ENCODE measurements around the gene SMARCC2. TPM values are rescaled to one million over a fixed set of nuclear protein-coding genes. Genes with fewer than 3 reads are reported as not detected.
A peak's percentile ranks its signal among the peaks of the same experiment; 100 is the strongest.

The SMARCC2 gene
- total RNA-seq, 1 experiment from 2014 or later: 129 TPM

- Histone ChIP-seq H3K27me3 (ENCODE audit: control insufficient read depth, insufficient read depth, low read length) (no peaks in the 10 kb centered on the region), H3K27ac (ENCODE audit: low read length) (no peak overlapping the region), H3K4me3 (ENCODE audit: low read depth in 2 of 2, low read length in 2 of 2) (no peak overlapping the region), H3K36me3 (ENCODE audit: control insufficient read depth, insufficient read depth, low read length) (peaks cover 25% of the 10 kb centered on the region), H3K9me3 (ENCODE audit: control insufficient read depth, insufficient read depth, low read depth, low read length) (no peaks in the 10 kb centered on the region), H3K4me1 (ENCODE audit: control insufficient read depth, insufficient read depth, low read length) (no peaks in the 10 kb centered on the region)
- no peak for ATAC-seq
- no peak for DNase-seq (ENCODE audit: low read depth, low spot score)
- no peak for TF ChIP-seq TCF7L2 (IDR thresholded peaks at IDR 0.05; ENCODE audit: low read depth, low read length)
- TF ChIP-seq, protein P1, sequence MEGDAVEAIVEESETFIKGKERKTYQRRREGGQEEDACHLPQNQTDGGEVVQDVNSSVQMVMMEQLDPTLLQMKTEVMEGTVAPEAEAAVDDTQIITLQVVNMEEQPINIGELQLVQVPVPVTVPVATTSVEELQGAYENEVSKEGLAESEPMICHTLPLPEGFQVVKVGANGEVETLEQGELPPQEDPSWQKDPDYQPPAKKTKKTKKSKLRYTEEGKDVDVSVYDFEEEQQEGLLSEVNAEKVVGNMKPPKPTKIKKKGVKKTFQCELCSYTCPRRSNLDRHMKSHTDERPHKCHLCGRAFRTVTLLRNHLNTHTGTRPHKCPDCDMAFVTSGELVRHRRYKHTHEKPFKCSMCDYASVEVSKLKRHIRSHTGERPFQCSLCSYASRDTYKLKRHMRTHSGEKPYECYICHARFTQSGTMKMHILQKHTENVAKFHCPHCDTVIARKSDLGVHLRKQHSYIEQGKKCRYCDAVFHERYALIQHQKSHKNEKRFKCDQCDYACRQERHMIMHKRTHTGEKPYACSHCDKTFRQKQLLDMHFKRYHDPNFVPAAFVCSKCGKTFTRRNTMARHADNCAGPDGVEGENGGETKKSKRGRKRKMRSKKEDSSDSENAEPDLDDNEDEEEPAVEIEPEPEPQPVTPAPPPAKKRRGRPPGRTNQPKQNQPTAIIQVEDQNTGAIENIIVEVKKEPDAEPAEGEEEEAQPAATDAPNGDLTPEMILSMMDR (IDR thresholded peaks at IDR 0.05): no peak
- TF ChIP-seq, protein P2, sequence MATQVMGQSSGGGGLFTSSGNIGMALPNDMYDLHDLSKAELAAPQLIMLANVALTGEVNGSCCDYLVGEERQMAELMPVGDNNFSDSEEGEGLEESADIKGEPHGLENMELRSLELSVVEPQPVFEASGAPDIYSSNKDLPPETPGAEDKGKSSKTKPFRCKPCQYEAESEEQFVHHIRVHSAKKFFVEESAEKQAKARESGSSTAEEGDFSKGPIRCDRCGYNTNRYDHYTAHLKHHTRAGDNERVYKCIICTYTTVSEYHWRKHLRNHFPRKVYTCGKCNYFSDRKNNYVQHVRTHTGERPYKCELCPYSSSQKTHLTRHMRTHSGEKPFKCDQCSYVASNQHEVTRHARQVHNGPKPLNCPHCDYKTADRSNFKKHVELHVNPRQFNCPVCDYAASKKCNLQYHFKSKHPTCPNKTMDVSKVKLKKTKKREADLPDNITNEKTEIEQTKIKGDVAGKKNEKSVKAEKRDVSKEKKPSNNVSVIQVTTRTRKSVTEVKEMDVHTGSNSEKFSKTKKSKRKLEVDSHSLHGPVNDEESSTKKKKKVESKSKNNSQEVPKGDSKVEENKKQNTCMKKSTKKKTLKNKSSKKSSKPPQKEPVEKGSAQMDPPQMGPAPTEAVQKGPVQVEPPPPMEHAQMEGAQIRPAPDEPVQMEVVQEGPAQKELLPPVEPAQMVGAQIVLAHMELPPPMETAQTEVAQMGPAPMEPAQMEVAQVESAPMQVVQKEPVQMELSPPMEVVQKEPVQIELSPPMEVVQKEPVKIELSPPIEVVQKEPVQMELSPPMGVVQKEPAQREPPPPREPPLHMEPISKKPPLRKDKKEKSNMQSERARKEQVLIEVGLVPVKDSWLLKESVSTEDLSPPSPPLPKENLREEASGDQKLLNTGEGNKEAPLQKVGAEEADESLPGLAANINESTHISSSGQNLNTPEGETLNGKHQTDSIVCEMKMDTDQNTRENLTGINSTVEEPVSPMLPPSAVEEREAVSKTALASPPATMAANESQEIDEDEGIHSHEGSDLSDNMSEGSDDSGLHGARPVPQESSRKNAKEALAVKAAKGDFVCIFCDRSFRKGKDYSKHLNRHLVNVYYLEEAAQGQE (IDR thresholded peaks at IDR 0.05; ENCODE audit: insufficient read depth in 1 of 2, low read depth in 2 of 2, low read length in 1 of 2): no peak
- no peak for TF ChIP-seq SIN3A (IDR thresholded peaks at IDR 0.05; ENCODE audit: borderline replicate concordance, insufficient read depth, low read depth, low read length)
- no peak for TF ChIP-seq POLR2AphosphoS5 (IDR thresholded peaks at IDR 0.05; ENCODE audit: low read depth, low read length)
- ChIA-PET CTCF (interaction anchor here (0.7 to 0.9 kb wide), 2 partner anchors 19 to 36 kb away, joined by 3 to 4 read pairs; partner anchors contain the start of gene SMARCC2), POLR2A (interaction anchor here (0.6 kb wide), 1 partner anchor 57 kb away, joined by 3 read pairs; no protein-coding TSS in a partner anchor)
- BruUV-seq (replicated peaks): no TSS peak
- intact Hi-C loops (cut with micrococcal nuclease; ENCODE audit: unreplicated experiment): no loop called here
- in situ Hi-C loops (cut with HindIII; ENCODE audit: low pct_unique_long_range_greater_than_20kb, low sequenced_read_pairs): no loop called here
Observed at GRCh38 chr12:56208006-56208405, 18.7 kb upstream of the SMARCC2 start.

- no peak overlapping the region for H3K4me3 ChIP-seq (ENCODE audit: low read depth in 2 of 2, low read length in 2 of 2)
- intact Hi-C loops (cut with micrococcal nuclease; ENCODE audit: unreplicated experiment): no loop called here
- in situ Hi-C loops (cut with HindIII; ENCODE audit: low pct_unique_long_range_greater_than_20kb, low sequenced_read_pairs): no loop called here
- H3K36me3 ChIP-seq (ENCODE audit: control insufficient read depth, insufficient read depth, low read length): peaks cover 15% of the 10 kb centered on the region
- ChIA-PET CTCF (interaction anchor here (0.9 to 1.2 kb wide), 5 partner anchors 13 to 176 kb away, joined by 3 to 9 read pairs (median 5); partner anchors contain the start of genes RNF41 and SMARCC2), POLR2A (interaction anchor here (1.8 kb wide), 1 partner anchor 16 kb away, joined by 5 read pairs; the partner anchor contains the start of gene RNF41)
- H3K27me3 ChIP-seq (ENCODE audit: control insufficient read depth, insufficient read depth, low read length): no peaks in the 10 kb centered on the region
- no TSS peak for BruUV-seq (replicated peaks)
- DNase-seq (ENCODE audit: low read depth, low spot score) (no peak), ATAC-seq (peak; percentile 89)
- TF ChIP-seq SIN3A (IDR thresholded peaks at IDR 0.05; ENCODE audit: borderline replicate concordance, insufficient read depth, low read depth, low read length) (no peak), TCF7L2 (IDR thresholded peaks at IDR 0.05; ENCODE audit: low read depth, low read length) (no peak), POLR2AphosphoS5 (IDR thresholded peaks at IDR 0.05; ENCODE audit: low read depth, low read length) (no peak)
- TF ChIP-seq, protein P1 (IDR thresholded peaks at IDR 0.05): peak; percentile 86
- peaks cover 3% of the 10 kb centered on the region; the same call in 1 of the 2 replicates for H3K4me1 ChIP-seq (ENCODE audit: control insufficient read depth, insufficient read depth, low read length)
- H3K27ac ChIP-seq (ENCODE audit: low read length): no peak overlapping the region
- no peaks in the 10 kb centered on the region for H3K9me3 ChIP-seq (ENCODE audit: control insufficient read depth, insufficient read depth, low read depth, low read length)
Observed at GRCh38 chr12:56206452-56207166, 17.3 kb upstream of the SMARCC2 start.

Data from Panc1 (cell line).